T-helper 2 cell (primary cell): ENCODE data around the gene PWWP2B.

Experiments
- DNase-seq, 5 experiments: peaks; one replicate each; pipeline versions ENCODE4 v3.0.0 to v3.0.0-alpha.2; 2012 to 2022

PWWP2B gene

GRCh38 chr10:132448248-132448731 is 51.3 kb downstream of the PWWP2B start:
- peak in 3 of 5 experiments; percentile 36 to 63 (median 56) for DNase-seq

GRCh38 chr10:132449051-132449810 is 52.2 kb downstream of the PWWP2B start:
- no peak for DNase-seq

- no peak for DNase-seq
Measured at GRCh38 chr10:132449811-132450181, 52.8 kb downstream of the PWWP2B start.

GRCh38 chr10:132450466-132450824 is 53.4 kb downstream of the PWWP2B start:
- no peak for DNase-seq

- DNase-seq: no peak
Measured at GRCh38 chr10:132450825-132451505, 54.0 kb downstream of the PWWP2B start.

GRCh38 chr10:132451506-132452215 is 54.7 kb downstream of the PWWP2B start:
- no peak for DNase-seq

- no peak for DNase-seq
Measured at GRCh38 chr10:132452216-132452650, 55.2 kb downstream of the PWWP2B start.

- peak; percentile 77 to 91 (median 87) for DNase-seq
Measured at GRCh38 chr10:132452651-132453469, 55.9 kb downstream of the PWWP2B start.

- DNase-seq: no peak
Measured at GRCh38 chr10:132453470-132453861, 56.5 kb downstream of the PWWP2B start.

- DNase-seq: no peak
Measured at GRCh38 chr10:132454296-132455198, 57.5 kb downstream of the PWWP2B start.

- no peak for DNase-seq
Measured at GRCh38 chr10:132455441-132455971, 58.5 kb downstream of the PWWP2B start.

GRCh38 chr10:132455986-132456847 is 59.2 kb downstream of the PWWP2B start:
- no peak for DNase-seq

- DNase-seq: no peak
Measured at GRCh38 chr10:132456881-132457280, 59.9 kb downstream of the PWWP2B start.

- DNase-seq: no peak
Measured at GRCh38 chr10:132457328-132458070, 60.5 kb downstream of the PWWP2B start.

GRCh38 chr10:132458071-132458585 is 61.1 kb downstream of the PWWP2B start:
- DNase-seq: no peak

GRCh38 chr10:132458586-132459300 is 61.7 kb downstream of the PWWP2B start:
- peak; percentile 38 to 61 (median 43) for DNase-seq

GRCh38 chr10:132459301-132460003 is 62.5 kb downstream of the PWWP2B start:
- DNase-seq: no peak

GRCh38 chr10:132460071-132460470 is 63.1 kb downstream of the PWWP2B start:
- DNase-seq: no peak
